Prostate gland (tissue), 2 donors: ENCODE data around the gene LTF.
"Not testable (repeated sequence)": the region's sequence is repeated elsewhere in the genome, so short reads cannot be mapped to it uniquely, and the experiment has no call there.

Source experiments
- POLR2A ChIP-seq: fragments of 450-650 bp; IDR thresholded peaks from one replicate; pipeline ENCODE4 v1.6.1; 2016; ENCODE audit warnings: antibody characterized with exemption, mild to moderate bottlenecking
- POLR2AphosphoS5 ChIP-seq: sonication (generic); formaldehyde crosslinking; IDR thresholded peaks from one replicate; pipeline ENCODE4 v1.6.1; 2017; ENCODE audit warnings: antibody characterized with exemption
- TF ChIP-seq, protein P1 (sequence below), 4 experiments: fragments of 200-600 bp in 2 of 4; fragments of 450-650 bp in 2 of 4; sonication (generic) in 2 of 4; IDR thresholded peaks; 1 replicate in 3 of 4; 2 replicates in 1 of 4; pipeline ENCODE4 v1.5.1; 2016 to 2019; ENCODE audit warnings: antibody characterized with exemption in 4 of 4, mild to moderate bottlenecking in 2 of 4, moderate library complexity in 2 of 4

DNA sequence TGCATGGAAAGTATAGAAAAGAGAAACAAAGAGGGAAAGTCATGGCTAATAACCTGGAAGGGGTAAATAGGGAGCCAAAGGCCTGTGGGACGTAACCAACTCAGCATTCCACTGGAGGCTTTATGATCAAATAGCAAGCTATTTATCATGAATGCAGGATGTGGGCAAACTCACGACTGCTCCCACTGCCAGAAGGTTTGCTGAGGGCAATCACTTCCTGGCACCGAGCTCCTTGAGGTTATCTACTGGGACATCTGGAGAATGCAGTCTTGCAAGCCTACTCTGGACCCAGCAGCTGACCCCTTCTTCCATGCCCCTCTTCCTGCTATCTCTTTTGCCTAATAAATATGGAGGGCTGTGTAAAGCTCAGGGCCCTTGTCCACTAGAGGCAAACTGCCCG is 38.2 kb downstream of the LTF start:
- not testable (repeated sequence) for TF ChIP-seq POLR2A, POLR2AphosphoS5
- TF ChIP-seq, protein P1, sequence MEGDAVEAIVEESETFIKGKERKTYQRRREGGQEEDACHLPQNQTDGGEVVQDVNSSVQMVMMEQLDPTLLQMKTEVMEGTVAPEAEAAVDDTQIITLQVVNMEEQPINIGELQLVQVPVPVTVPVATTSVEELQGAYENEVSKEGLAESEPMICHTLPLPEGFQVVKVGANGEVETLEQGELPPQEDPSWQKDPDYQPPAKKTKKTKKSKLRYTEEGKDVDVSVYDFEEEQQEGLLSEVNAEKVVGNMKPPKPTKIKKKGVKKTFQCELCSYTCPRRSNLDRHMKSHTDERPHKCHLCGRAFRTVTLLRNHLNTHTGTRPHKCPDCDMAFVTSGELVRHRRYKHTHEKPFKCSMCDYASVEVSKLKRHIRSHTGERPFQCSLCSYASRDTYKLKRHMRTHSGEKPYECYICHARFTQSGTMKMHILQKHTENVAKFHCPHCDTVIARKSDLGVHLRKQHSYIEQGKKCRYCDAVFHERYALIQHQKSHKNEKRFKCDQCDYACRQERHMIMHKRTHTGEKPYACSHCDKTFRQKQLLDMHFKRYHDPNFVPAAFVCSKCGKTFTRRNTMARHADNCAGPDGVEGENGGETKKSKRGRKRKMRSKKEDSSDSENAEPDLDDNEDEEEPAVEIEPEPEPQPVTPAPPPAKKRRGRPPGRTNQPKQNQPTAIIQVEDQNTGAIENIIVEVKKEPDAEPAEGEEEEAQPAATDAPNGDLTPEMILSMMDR (IDR thresholded peaks at IDR 0.05), result not testable (repeated sequence)
